ENCODE measurements around the gene PIP5K1C. TPM values are rescaled to one million over a fixed set of nuclear protein-coding genes. Genes with fewer than 3 reads are reported as not detected.

PIP5K1C gene
- total and polyA plus RNA-seq, 9 of the 15 experiments (the other 6 are each of a cell fraction or from before 2014, with no cell fraction given) = 0.38 to 22.1 (median 4.1) TPM

DNA sequence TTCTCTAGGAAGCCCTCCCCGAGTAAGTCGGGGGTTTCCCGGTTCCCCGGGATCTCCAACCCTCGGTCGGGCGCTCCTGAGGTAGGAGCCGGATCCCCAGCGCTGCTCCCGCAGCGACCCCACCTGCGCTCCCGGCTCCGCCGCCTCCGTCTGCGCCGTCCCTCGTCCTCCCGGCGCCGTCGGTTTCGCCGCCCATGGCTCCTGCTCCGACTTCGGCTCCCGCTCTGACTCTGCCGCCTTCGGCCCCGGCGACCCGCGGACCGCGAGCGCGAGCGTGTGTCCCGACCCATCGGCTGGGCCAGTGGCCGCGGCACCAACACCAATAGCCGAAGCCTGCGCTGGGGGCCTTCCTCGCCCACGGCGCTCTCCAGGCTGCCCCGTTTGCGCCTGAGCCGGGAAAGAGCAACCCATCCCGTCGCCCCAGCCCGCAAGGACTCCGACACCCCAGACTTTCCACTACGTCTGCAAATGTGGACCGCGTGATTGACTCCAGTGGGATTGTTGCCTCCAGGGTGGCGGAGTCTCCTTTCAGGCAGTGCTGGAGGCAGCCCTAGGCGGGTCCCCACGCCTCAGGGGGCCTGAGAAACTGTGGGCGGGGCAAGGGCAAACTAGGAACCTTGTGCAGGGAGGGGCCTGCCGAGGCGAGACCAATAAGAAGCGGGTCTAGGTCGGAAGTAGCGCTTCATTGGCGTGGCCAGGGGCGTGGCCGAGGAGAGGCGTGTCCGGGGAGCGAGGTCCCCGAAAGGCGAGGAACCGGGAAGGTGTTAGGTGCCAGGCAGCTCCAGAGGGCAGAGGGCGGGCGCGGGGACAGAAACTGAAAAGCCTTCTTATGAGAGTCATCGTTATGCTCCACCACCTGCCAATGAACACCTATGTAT, 73.6 kb downstream of the PIP5K1C start, which contains the start of gene CACTIN (continued):
- TF ChIP-seq, protein P1, sequence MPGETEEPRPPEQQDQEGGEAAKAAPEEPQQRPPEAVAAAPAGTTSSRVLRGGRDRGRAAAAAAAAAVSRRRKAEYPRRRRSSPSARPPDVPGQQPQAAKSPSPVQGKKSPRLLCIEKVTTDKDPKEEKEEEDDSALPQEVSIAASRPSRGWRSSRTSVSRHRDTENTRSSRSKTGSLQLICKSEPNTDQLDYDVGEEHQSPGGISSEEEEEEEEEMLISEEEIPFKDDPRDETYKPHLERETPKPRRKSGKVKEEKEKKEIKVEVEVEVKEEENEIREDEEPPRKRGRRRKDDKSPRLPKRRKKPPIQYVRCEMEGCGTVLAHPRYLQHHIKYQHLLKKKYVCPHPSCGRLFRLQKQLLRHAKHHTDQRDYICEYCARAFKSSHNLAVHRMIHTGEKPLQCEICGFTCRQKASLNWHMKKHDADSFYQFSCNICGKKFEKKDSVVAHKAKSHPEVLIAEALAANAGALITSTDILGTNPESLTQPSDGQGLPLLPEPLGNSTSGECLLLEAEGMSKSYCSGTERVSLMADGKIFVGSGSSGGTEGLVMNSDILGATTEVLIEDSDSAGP (CRISPR knock-in tag; IDR thresholded peaks at IDR 0.05) = peak; percentile 53; the same call in 1 of the 2 replicates
- TF ChIP-seq TCF3 (CRISPR knock-in tag; IDR thresholded peaks at IDR 0.05) (no peak; the same call in 1 of the 2 replicates), SLC30A9 (CRISPR knock-in tag; IDR thresholded peaks at IDR 0.05) (no peak), LARP7 (IDR thresholded peaks at IDR 0.05) (no peak), ZSCAN29 (IDR thresholded peaks at IDR 0.05) (no peak), ZNF431 (CRISPR knock-in tag; IDR thresholded peaks at IDR 0.05) (peak; percentile 23; the same call in 1 of the 2 replicates), NONO (IDR thresholded peaks at IDR 0.05; ENCODE audit: low read depth in 2 of 2, low read length in 1 of 2) (peak in 1 of 2 experiments; percentile 33; a peak in 1 of 4 replicates), ARID1B (IDR thresholded peaks at IDR 0.05) (peak; percentile 17; the same call in 1 of the 2 replicates), ZNF57 (CRISPR knock-in tag; IDR thresholded peaks at IDR 0.05) (no peak), SMAD2 (IDR thresholded peaks at IDR 0.05; ENCODE audit: low read depth, low read length) (no peak), U2AF1 (optimal IDR thresholded peaks at IDR 0.05; ENCODE audit: low read depth, low read length) (peak; percentile 78), ZNF174 (CRISPR knock-in tag; IDR thresholded peaks at IDR 0.05) (no peak), ZNF77 (CRISPR knock-in tag; IDR thresholded peaks at IDR 0.05) (no peak), ZNF507 (tag; conservative IDR thresholded peaks at IDR 0.05) (no peak), TAF9B (IDR thresholded peaks at IDR 0.05; ENCODE audit: partially characterized antibody) (no peak), ZNF197 (CRISPR knock-in tag; IDR thresholded peaks at IDR 0.05; ENCODE audit: low read depth) (no peak), HMGN3 (IDR thresholded peaks at IDR 0.05; ENCODE audit: borderline replicate concordance, extremely low read depth, insufficient read length, low read depth, low read length) (peak; percentile 59)
- TF ChIP-seq, protein P2, sequence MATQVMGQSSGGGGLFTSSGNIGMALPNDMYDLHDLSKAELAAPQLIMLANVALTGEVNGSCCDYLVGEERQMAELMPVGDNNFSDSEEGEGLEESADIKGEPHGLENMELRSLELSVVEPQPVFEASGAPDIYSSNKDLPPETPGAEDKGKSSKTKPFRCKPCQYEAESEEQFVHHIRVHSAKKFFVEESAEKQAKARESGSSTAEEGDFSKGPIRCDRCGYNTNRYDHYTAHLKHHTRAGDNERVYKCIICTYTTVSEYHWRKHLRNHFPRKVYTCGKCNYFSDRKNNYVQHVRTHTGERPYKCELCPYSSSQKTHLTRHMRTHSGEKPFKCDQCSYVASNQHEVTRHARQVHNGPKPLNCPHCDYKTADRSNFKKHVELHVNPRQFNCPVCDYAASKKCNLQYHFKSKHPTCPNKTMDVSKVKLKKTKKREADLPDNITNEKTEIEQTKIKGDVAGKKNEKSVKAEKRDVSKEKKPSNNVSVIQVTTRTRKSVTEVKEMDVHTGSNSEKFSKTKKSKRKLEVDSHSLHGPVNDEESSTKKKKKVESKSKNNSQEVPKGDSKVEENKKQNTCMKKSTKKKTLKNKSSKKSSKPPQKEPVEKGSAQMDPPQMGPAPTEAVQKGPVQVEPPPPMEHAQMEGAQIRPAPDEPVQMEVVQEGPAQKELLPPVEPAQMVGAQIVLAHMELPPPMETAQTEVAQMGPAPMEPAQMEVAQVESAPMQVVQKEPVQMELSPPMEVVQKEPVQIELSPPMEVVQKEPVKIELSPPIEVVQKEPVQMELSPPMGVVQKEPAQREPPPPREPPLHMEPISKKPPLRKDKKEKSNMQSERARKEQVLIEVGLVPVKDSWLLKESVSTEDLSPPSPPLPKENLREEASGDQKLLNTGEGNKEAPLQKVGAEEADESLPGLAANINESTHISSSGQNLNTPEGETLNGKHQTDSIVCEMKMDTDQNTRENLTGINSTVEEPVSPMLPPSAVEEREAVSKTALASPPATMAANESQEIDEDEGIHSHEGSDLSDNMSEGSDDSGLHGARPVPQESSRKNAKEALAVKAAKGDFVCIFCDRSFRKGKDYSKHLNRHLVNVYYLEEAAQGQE (IDR thresholded peaks at IDR 0.05; ENCODE audit: borderline replicate concordance) = no peak
- TF ChIP-seq, protein P2 (CRISPR knock-in tag; IDR thresholded peaks at IDR 0.05; ENCODE audit: low read depth) = 0 out of 2 replicates have a peak, but pooled peaks have one; percentile 24
